ENCODE measurements around the gene VPS41.

DNA sequence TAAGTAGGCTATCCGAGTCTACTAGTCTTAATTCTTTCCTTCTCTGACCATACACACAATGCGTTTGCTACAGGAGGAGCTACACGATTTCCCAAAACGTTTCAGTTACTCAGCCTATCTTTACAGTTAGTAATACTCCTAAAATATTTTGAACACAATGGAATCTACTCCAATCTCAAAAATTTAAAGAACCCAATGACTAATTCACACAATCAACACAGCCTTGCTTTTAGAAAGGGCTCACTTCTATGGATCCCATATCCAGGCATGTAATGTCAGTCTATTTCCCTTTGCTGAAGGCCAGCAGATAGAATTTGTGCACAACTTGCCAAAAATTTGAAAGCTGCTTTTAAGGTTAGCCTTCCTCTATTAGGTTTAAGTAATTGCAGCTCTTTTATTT lies 107.2 kb downstream of the VPS41 start:
- TF ChIP-seq, protein P1, sequence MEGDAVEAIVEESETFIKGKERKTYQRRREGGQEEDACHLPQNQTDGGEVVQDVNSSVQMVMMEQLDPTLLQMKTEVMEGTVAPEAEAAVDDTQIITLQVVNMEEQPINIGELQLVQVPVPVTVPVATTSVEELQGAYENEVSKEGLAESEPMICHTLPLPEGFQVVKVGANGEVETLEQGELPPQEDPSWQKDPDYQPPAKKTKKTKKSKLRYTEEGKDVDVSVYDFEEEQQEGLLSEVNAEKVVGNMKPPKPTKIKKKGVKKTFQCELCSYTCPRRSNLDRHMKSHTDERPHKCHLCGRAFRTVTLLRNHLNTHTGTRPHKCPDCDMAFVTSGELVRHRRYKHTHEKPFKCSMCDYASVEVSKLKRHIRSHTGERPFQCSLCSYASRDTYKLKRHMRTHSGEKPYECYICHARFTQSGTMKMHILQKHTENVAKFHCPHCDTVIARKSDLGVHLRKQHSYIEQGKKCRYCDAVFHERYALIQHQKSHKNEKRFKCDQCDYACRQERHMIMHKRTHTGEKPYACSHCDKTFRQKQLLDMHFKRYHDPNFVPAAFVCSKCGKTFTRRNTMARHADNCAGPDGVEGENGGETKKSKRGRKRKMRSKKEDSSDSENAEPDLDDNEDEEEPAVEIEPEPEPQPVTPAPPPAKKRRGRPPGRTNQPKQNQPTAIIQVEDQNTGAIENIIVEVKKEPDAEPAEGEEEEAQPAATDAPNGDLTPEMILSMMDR (IDR thresholded peaks at IDR 0.05; ENCODE audit: borderline replicate concordance, extremely low read depth, low read length, poor library complexity, severe bottlenecking) = no peak
- no peak for TF ChIP-seq EZH2 (IDR thresholded peaks at IDR 0.05; ENCODE audit: borderline replicate concordance, low read depth, low read length, severe bottlenecking)

Data from DND-41 (cell line).